H1 (cell line): ENCODE results near the gene GTF2F2. TPM values are rescaled to one million over a fixed set of nuclear protein-coding genes. Genes with fewer than 3 reads are reported as not detected.

Source experiments
- CTCF ChIA-PET: fragments of 300-600 bp; sonication (Branson Sonifier 250); formaldehyde crosslinking; loops from one replicate; lab custom pipeline; 2021; ENCODE audit not compliant: partially characterized antibody; lab: Charles Lee
- POLR2A ChIA-PET: fragments of 300-600 bp; sonication (Branson Sonifier 250); formaldehyde crosslinking; loops from one replicate; lab custom pipeline; 2021; ENCODE audit warnings: inconsistent platforms; ENCODE audit not compliant: partially characterized antibody; lab: Charles Lee
- DNase-seq, 2 experiments: peaks; one replicate each; pipeline versions ENCODE4 v3.0.0 to v3.0.0-alpha.2; 2010 to 2022; ENCODE audit warnings: low spot score in 2 of 2, low read depth in 1 of 2, mixed read lengths in 1 of 2
- FAIRE-seq: peaks from 2 replicates; lab custom pipeline; 2011; peaks lifted over from hg19 to GRCh38; lab: Jason Lieb, UNC
- H2AFZ ChIP-seq: 2 replicates; pipeline ENCODE4 v1.8.1; 2012; ENCODE audit warnings: low read length, inconsistent platforms
- H2AK5ac ChIP-seq: 2 replicates; pipeline ENCODE4 v1.6.1; 2013; ENCODE audit warnings: low read depth, low read length
- H2BK120ac ChIP-seq: replicated peaks from 2 replicates; pipeline ENCODE3; 2013; ENCODE audit warnings: low read depth, low read length, inconsistent platforms
- H2BK12ac ChIP-seq: 2 replicates; pipeline ENCODE4 v1.6.1; 2013; ENCODE audit warnings: low read depth, low read length
- H2BK15ac ChIP-seq: 2 replicates; pipeline ENCODE4 v1.6.1; 2013; ENCODE audit warnings: low read length
- H2BK20ac ChIP-seq: 2 replicates; pipeline ENCODE4 v1.6.1; 2013; ENCODE audit warnings: low read length
- H2BK5ac ChIP-seq: 2 replicates; pipeline ENCODE4 v1.6.1; 2013; ENCODE audit warnings: low read depth, low read length
- H3K14ac ChIP-seq: 2 replicates; pipeline ENCODE4 v1.6.1; 2013; ENCODE audit warnings: inconsistent platforms; ENCODE audit not compliant: insufficient read length
- H3K18ac ChIP-seq: 2 replicates; pipeline ENCODE4 v1.6.1; 2013; ENCODE audit warnings: low read length; ENCODE audit errors: extremely low read depth
- H3K23ac ChIP-seq: 2 replicates; pipeline ENCODE4 v1.6.1; 2013; ENCODE audit warnings: inconsistent platforms; ENCODE audit not compliant: insufficient read length
- H3K23me2 ChIP-seq: 2 replicates; pipeline ENCODE4 v1.6.1; 2013; ENCODE audit warnings: low read depth, low read length
- H3K27ac ChIP-seq: 2 replicates; pipeline ENCODE4 v1.6.1; 2011; ENCODE audit warnings: low read depth, low read length, inconsistent platforms
- H3K27me3 ChIP-seq, 4 experiments: replicated peaks in 1 of 4; 1 replicate in 1 of 4; 2 replicates in 3 of 4; pipeline versions ENCODE4 v1.6.1 to v1.8.1; 2011 to 2013; ENCODE audit warnings: low read length in 3 of 4, mild to moderate bottlenecking in 3 of 4, inconsistent platforms in 2 of 4, mixed read lengths in 2 of 4, moderate library complexity in 1 of 4; ENCODE audit not compliant: control insufficient read depth in 3 of 4, insufficient read depth in 3 of 4; ENCODE audit errors: extremely low read depth in 1 of 4
- H3K36me3 ChIP-seq, 4 experiments: 2 replicates each; pipeline versions ENCODE4 v1.6.1 to v1.8.1; 2011 to 2013; ENCODE audit warnings: mild to moderate bottlenecking in 4 of 4, low read length in 3 of 4, moderate library complexity in 2 of 4, control low read depth in 1 of 4, inconsistent platforms in 1 of 4; ENCODE audit not compliant: insufficient read depth in 4 of 4, control insufficient read depth in 2 of 4
- H3K4ac ChIP-seq: replicated peaks from 2 replicates; pipeline ENCODE3; 2013; ENCODE audit warnings: low read length, low read depth, mixed read lengths, inconsistent platforms; ENCODE audit not compliant: insufficient read length
- H3K4me1 ChIP-seq, 4 experiments: replicated peaks in 1 of 4; 1 replicate in 1 of 4; 2 replicates in 3 of 4; pipeline versions ENCODE4 v1.6.1 to v1.8.1; 2011 to 2013; ENCODE audit warnings: low read length in 3 of 4, inconsistent platforms in 2 of 4, mixed read lengths in 1 of 4; ENCODE audit not compliant: insufficient read depth in 4 of 4, control insufficient read depth in 3 of 4
- H3K4me2 ChIP-seq, 2 experiments: 2 replicates each; pipeline versions ENCODE4 v1.6.1 to v1.8.1; 2011 to 2013; ENCODE audit warnings: low read depth in 2 of 2, low read length in 2 of 2, control low read depth in 1 of 2, inconsistent platforms in 1 of 2, mild to moderate bottlenecking in 1 of 2; ENCODE audit not compliant: insufficient read depth in 1 of 2
- H3K4me3 ChIP-seq, 4 experiments: fragments of 200-600, 300-600 bp in 1 of 4; sonication (generic), shearing (Covaris generic), sonication (Bioruptor Twin) in 1 of 4; 2 replicates each; pipeline versions ENCODE4 v1.5.1 to v1.8.1; 2011 to 2016; ENCODE audit warnings: low read length in 4 of 4, low read depth in 3 of 4, control low read depth in 2 of 4, inconsistent platforms in 2 of 4, mild to moderate bottlenecking in 2 of 4, mixed read lengths in 1 of 4, moderate library complexity in 1 of 4; ENCODE audit not compliant: insufficient read depth in 2 of 4; ENCODE audit errors: extremely low read depth in 1 of 4
- H3K56ac ChIP-seq: replicated peaks from 2 replicates; pipeline ENCODE3; 2013; ENCODE audit warnings: low read depth, mild to moderate bottlenecking, mixed read lengths, low read length, inconsistent platforms; ENCODE audit not compliant: insufficient read length
- H3K79me1 ChIP-seq: 2 replicates; pipeline ENCODE4 v1.6.1; 2013; ENCODE audit warnings: low read depth, low read length, control low read depth
- H3K79me2 ChIP-seq, 2 experiments: 2 replicates each; pipeline versions ENCODE4 v1.6.1 to v1.8.1; 2012 to 2013; ENCODE audit warnings: low read length in 2 of 2, mild to moderate bottlenecking in 2 of 2, inconsistent platforms in 1 of 2; ENCODE audit not compliant: insufficient read depth in 2 of 2, control insufficient read depth in 1 of 2
- H3K9ac ChIP-seq, 4 experiments: replicated peaks in 1 of 4; 1 replicate in 1 of 4; 2 replicates in 3 of 4; pipeline versions ENCODE4 v1.6.1 to v1.8.1; 2011 to 2013; ENCODE audit warnings: low read depth in 3 of 4, low read length in 3 of 4, control low read depth in 2 of 4, mild to moderate bottlenecking in 2 of 4, moderate library complexity in 2 of 4, inconsistent platforms in 1 of 4; ENCODE audit errors: extremely low read depth in 1 of 4
- H3K9me3 ChIP-seq, 2 experiments: 2 replicates each; pipeline versions ENCODE4 v1.6.1 to v1.8.1; 2012 to 2013; ENCODE audit warnings: mild to moderate bottlenecking in 2 of 2, moderate library complexity in 2 of 2, control low read depth in 1 of 2, inconsistent platforms in 1 of 2, low read depth in 1 of 2, low read length in 1 of 2, mixed read lengths in 1 of 2; ENCODE audit not compliant: insufficient read depth in 2 of 2
- H4K20me1 ChIP-seq, 2 experiments: replicated peaks in 1 of 2; 2 replicates each; pipeline versions ENCODE3 to v1.8.1; 2011 to 2013; ENCODE audit warnings: inconsistent platforms in 2 of 2, low read length in 2 of 2, mild to moderate bottlenecking in 1 of 2; ENCODE audit not compliant: insufficient read depth in 2 of 2, control insufficient read depth in 1 of 2
- H4K5ac ChIP-seq: 2 replicates; pipeline ENCODE4 v1.6.1; 2013; ENCODE audit warnings: low read length, low read depth, mixed read lengths, inconsistent platforms; ENCODE audit not compliant: insufficient read length
- H4K8ac ChIP-seq: 2 replicates; pipeline ENCODE4 v1.8.0; 2013; ENCODE audit warnings: mild to moderate bottlenecking, moderate library complexity, low read length, inconsistent platforms; ENCODE audit not compliant: insufficient read depth; ENCODE audit errors: extremely low read depth
- H4K91ac ChIP-seq: replicated peaks from 2 replicates; pipeline ENCODE3; 2013; ENCODE audit warnings: low read length, mixed read lengths, inconsistent platforms; ENCODE audit not compliant: insufficient read length
- BRCA1 ChIP-seq: IDR thresholded peaks from 2 replicates; pipeline ENCODE4 v1.6.1; 2012; ENCODE audit warnings: low read depth, low read length, improper control_type of control experiment
- HDAC6 ChIP-seq: IDR thresholded peaks from one replicate; pipeline ENCODE4 v1.7.1; 2012; ENCODE audit warnings: low read depth, mild to moderate bottlenecking, inconsistent platforms, low read length, moderate library complexity
- KDM5A ChIP-seq: fragments of 200-600 bp; IDR thresholded peaks from 2 replicates; pipeline ENCODE4 v1.7.1; 2012; ENCODE audit warnings: mild to moderate bottlenecking, low read length, inconsistent platforms, mixed read lengths
- TBP ChIP-seq: IDR thresholded peaks from 2 replicates; pipeline ENCODE4 v1.6.1; 2011; ENCODE audit warnings: low read depth, low read length, improper control_type of control experiment
- TEAD4 ChIP-seq: IDR thresholded peaks from 2 replicates; pipeline ENCODE4 v1.6.1; 2012; ENCODE audit warnings: low read depth, low read length, inconsistent platforms, mixed read lengths
- WGBS, 2 experiments: shearing (Covaris generic) in 1 of 2; methylation state at CpG; one replicate each; pipeline versions ENCODE4 v1.1.6 to v1.1.7; 2013 to 2015; ENCODE audit warnings: low lambda C conversion rate in 2 of 2, mixed read lengths in 2 of 2, inconsistent platforms in 1 of 2, low coverage in 1 of 2, missing lambda C conversion rate in 1 of 2; ENCODE audit not compliant: insufficient replicate concordance in 2 of 2, insufficient coverage in 1 of 2, insufficient read length in 1 of 2; ENCODE audit errors: extremely low coverage in 1 of 2, missing lambda C conversion rate in 1 of 2; 5-methylcytosine and 5-hydroxymethylcytosine counted together
- polyA plus RNA-seq, 7 experiments: library from polyadenylated mRNA; depleted of rRNA in 3 of 7; stranded (reverse) in 5 of 7; unstranded in 2 of 7; fragments of >200 nt in 5 of 7; fragments of 200-250 nt in 2 of 7; gene quantifications; 1 replicate in 5 of 7; 2 replicates in 1 of 7; 4 replicates in 1 of 7; pipeline versions ENCODE4 v1.2.1 to v1.2.3, GENCODE V29; 2011 to 2013; ENCODE audit warnings: missing spikeins in 2 of 7, mixed read lengths in 2 of 7
- total RNA-seq: library from RNA; stranded (reverse); fragmentation: NEBNext Ultra II Directional; extraction: Animal tissue kit (Norgen Biotek cat#: 25700); gene quantifications from 2 replicates; pipeline ENCODE4 v1.2.1, GENCODE V29; 2021
- TF ChIP-seq, protein P1 (sequence below): IDR thresholded peaks from 2 replicates; pipeline ENCODE4 v1.6.1; 2012; ENCODE audit warnings: low read length, inconsistent platforms
- TF ChIP-seq, protein P2 (sequence below): IDR thresholded peaks from 2 replicates; pipeline ENCODE4 v1.6.1; 2011; ENCODE audit warnings: low read length, improper control_type of control experiment

The GTF2F2 gene
- total and polyA plus RNA-seq, 2 of the 8 experiments (the other 6 are each of a cell fraction or from before 2014, with no cell fraction given): 10.8 to 31.1 TPM

DNA sequence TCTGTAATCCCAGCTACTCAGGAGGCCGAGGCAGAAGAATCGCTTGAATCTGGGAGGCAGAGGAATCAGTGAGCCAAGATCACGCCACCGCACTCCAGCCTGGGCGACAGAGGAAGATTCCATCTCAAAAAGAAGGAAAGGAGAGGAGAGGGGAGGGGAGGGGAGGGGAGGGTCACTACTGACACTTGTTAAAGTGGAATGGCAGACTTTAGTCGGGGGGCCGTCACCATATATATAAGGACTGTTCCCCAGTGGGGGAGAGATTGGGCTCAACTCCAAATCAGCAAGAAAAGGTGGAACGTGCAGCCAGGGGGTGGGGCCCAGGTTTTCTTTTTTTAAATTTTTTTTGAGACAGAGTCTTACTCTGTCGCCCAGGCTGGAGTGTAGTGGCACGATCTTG is 194.5 kb downstream of the GTF2F2 start:
- FAIRE-seq (no peak), DNase-seq (no peak)
- H3K4ac ChIP-seq: no peak overlapping the region
- H2AK5ac ChIP-seq: no peak overlapping the region
- no peak overlapping the region for H3K14ac ChIP-seq
- 90% methylated on average over 5 of the region's 10 CpGs; no CpG with 5 or more reads in 1 of the 2 experiments for WGBS, 2 experiments
- no peak overlapping the region for H3K4me2 ChIP-seq
- no peaks in the 10 kb centered on the region for H3K9me3 ChIP-seq
- peaks cover 0 to 11% (median 5%) of the 10 kb centered on the region in 4 experiments; a peak in 5 of 7 replicates for H3K4me1 ChIP-seq
- no peak overlapping the region for H3K4me3 ChIP-seq
- no peak overlapping the region for H2BK20ac ChIP-seq
- H3K9ac ChIP-seq: no peak overlapping the region
- no peaks in the 10 kb centered on the region for H4K20me1 ChIP-seq
- H2BK15ac ChIP-seq: no peak overlapping the region
- no peaks in the 10 kb centered on the region for H3K36me3 ChIP-seq
- H3K79me1 ChIP-seq: no peaks in the 10 kb centered on the region
- H2AFZ ChIP-seq: no peak overlapping the region
- H4K5ac ChIP-seq: no peak overlapping the region
- POLR2A ChIA-PET: interaction anchor here (0.8 to 17.8 kb wide), 2 partner anchors 14 to 22 kb away, joined by 3 to 319 read pairs; partner anchors contain the start of gene TPT1
- no peaks in the 10 kb centered on the region; a peak in 1 of 4 replicates for H3K79me2 ChIP-seq
- no peak overlapping the region for H3K27ac ChIP-seq
- H3K23me2 ChIP-seq: peaks cover 9% of the 10 kb centered on the region; the same call in 1 of the 2 replicates
- no peak overlapping the region for H2BK12ac ChIP-seq
- no peak overlapping the region for H2BK120ac ChIP-seq
- H3K18ac ChIP-seq: no peak overlapping the region
- no peak overlapping the region for H3K23ac ChIP-seq
- no peaks in the 10 kb centered on the region for H3K27me3 ChIP-seq
- H3K56ac ChIP-seq: no peak overlapping the region
- CTCF ChIA-PET: interaction anchor here (1.1 to 1.5 kb wide), 2 partner anchors 10 to 268 kb away, joined by 4 to 6 read pairs; no protein-coding TSS in a partner anchor
- H4K91ac ChIP-seq: no peak overlapping the region
- TF ChIP-seq HDAC6 (no peak), BRCA1 (no peak), TEAD4 (no peak), KDM5A (no peak), TBP (no peak)
- TF ChIP-seq, protein P1, sequence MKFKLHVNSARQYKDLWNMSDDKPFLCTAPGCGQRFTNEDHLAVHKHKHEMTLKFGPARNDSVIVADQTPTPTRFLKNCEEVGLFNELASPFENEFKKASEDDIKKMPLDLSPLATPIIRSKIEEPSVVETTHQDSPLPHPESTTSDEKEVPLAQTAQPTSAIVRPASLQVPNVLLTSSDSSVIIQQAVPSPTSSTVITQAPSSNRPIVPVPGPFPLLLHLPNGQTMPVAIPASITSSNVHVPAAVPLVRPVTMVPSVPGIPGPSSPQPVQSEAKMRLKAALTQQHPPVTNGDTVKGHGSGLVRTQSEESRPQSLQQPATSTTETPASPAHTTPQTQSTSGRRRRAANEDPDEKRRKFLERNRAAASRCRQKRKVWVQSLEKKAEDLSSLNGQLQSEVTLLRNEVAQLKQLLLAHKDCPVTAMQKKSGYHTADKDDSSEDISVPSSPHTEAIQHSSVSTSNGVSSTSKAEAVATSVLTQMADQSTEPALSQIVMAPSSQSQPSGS: no peak
- TF ChIP-seq, protein P2, sequence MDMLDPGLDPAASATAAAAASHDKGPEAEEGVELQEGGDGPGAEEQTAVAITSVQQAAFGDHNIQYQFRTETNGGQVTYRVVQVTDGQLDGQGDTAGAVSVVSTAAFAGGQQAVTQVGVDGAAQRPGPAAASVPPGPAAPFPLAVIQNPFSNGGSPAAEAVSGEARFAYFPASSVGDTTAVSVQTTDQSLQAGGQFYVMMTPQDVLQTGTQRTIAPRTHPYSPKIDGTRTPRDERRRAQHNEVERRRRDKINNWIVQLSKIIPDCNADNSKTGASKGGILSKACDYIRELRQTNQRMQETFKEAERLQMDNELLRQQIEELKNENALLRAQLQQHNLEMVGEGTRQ: no peak
- H2BK5ac ChIP-seq: no peak overlapping the region
- H4K8ac ChIP-seq: no peak overlapping the region
